Kidney epithelial cell (primary cell): ENCODE measurements around the gene TMIGD1. TPM values are rescaled to one million over a fixed set of nuclear protein-coding genes. Genes with fewer than 3 reads are reported as not detected.
"Not testable (repeated sequence)": the region's sequence is repeated elsewhere in the genome, so short reads cannot be mapped to it uniquely, and the experiment has no call there.

Experiments used
- DNase-seq: peaks from one replicate; pipeline ENCODE4 v3.0.0-alpha.2; 2010; ENCODE audit warnings: low read depth
- H3K27me3 ChIP-seq: 2 replicates; pipeline ENCODE4 v1.6.0; 2011; ENCODE audit warnings: low read length; ENCODE audit not compliant: control insufficient read depth, insufficient read depth
- H3K36me3 ChIP-seq: 2 replicates; pipeline ENCODE4 v1.5.1; 2011; ENCODE audit warnings: low read length; ENCODE audit not compliant: control insufficient read depth, insufficient read depth
- H3K4me3 ChIP-seq: 2 replicates; pipeline ENCODE4 v1.5.1; 2011; ENCODE audit warnings: low read depth, mild to moderate bottlenecking, control low read depth, low read length
- CTCF ChIP-seq: IDR thresholded peaks from 2 replicates; pipeline ENCODE4 v1.5.1; 2011; ENCODE audit warnings: mild to moderate bottlenecking, moderate library complexity, low read length, control low read depth, inconsistent platforms; ENCODE audit not compliant: insufficient read depth, poor library complexity, severe bottlenecking
- total RNA-seq: library from RNA; depleted of rRNA; stranded (reverse); fragments of >200 nt; gene quantifications from 2 replicates; pipeline ENCODE4 v1.2.3, GENCODE V29; 2015

Gene TMIGD1
- total RNA-seq, 1 donor from 2014 or later = not detected

GRCh38 chr17:30346221-30346795 is 12.5 kb upstream of the TMIGD1 start:
- DNase-seq = no peak
- no peak overlapping the region for H3K4me3 ChIP-seq

GRCh38 chr17:30345527-30346075 is 11.7 kb upstream of the TMIGD1 start:
- DNase-seq = no peak
- Histone ChIP-seq H3K36me3 (no peaks in the 10 kb centered on the region), H3K4me3 (no peak overlapping the region), H3K27me3 (no peaks in the 10 kb centered on the region)
- TF ChIP-seq CTCF = no peak

More at GRCh38 chr17:30346221-30346795, 12.5 kb upstream of the TMIGD1 start:
- Histone ChIP-seq H3K27me3 (no peaks in the 10 kb centered on the region), H3K36me3 (no peaks in the 10 kb centered on the region)
- TF ChIP-seq CTCF = no peak

- no peak for DNase-seq
- Histone ChIP-seq H3K27me3 (no peaks in the 10 kb centered on the region), H3K4me3 (no peak overlapping the region)
Measured at GRCh38 chr17:30345089-30345433, 11.2 kb upstream of the TMIGD1 start.

GRCh38 chr17:30344283-30345088 is 10.6 kb upstream of the TMIGD1 start:
- no peak overlapping the region for H3K4me3 ChIP-seq
- H3K36me3 ChIP-seq = no peaks in the 10 kb centered on the region
- DNase-seq = no peak
- TF ChIP-seq CTCF = no peak
- H3K27me3 ChIP-seq = no peaks in the 10 kb centered on the region

More at GRCh38 chr17:30345089-30345433, 11.2 kb upstream of the TMIGD1 start:
- no peak for TF ChIP-seq CTCF
- H3K36me3 ChIP-seq = no peaks in the 10 kb centered on the region

- DNase-seq = no peak
- no peak for TF ChIP-seq CTCF
- no peak overlapping the region for H3K4me3 ChIP-seq
- H3K27me3 ChIP-seq = no peaks in the 10 kb centered on the region
- no peaks in the 10 kb centered on the region for H3K36me3 ChIP-seq
Measured at GRCh38 chr17:30343796-30344195, 9.9 kb upstream of the TMIGD1 start.

GRCh38 chr17:30343244-30343643 is 9.4 kb upstream of the TMIGD1 start:
- H3K4me3 ChIP-seq, H3K27me3 ChIP-seq, H3K36me3 ChIP-seq, DNase-seq: not testable (repeated sequence)
